Testis (tissue), 5 donors: Measurements from ENCODE around the gene CHM. TPM values are rescaled to one million over a fixed set of nuclear protein-coding genes. Genes with fewer than 3 reads are reported as not detected.

Experiments
- DNase-seq: peaks from one replicate; pipeline ENCODE4 v3.0.0-alpha.2; 2019
- H3K27ac ChIP-seq, 2 donors: fragments of 200-600 bp; sonication (generic); one replicate each; pipeline ENCODE4 v1.5.1; 2019
- H3K27me3 ChIP-seq: fragments of 200-600 bp; sonication (generic); one replicate; pipeline ENCODE4 v1.5.1; 2019
- H3K36me3 ChIP-seq: fragments of 200-600 bp; sonication (generic); one replicate; pipeline ENCODE4 v1.5.1; 2017; ENCODE audit warnings: low read depth; ENCODE audit errors: missing control alignments
- H3K4me1 ChIP-seq: fragments of 200-600 bp; sonication (generic); one replicate; pipeline ENCODE4 v1.5.1; 2019
- H3K4me3 ChIP-seq, 2 donors: fragments of 200-600 bp; sonication (generic); one replicate each; pipeline ENCODE4 v1.5.1; 2017 to 2019
- H3K9me3 ChIP-seq: fragments of 200-600 bp; sonication (generic); one replicate; pipeline ENCODE4 v1.5.1; 2017
- POLR2A ChIP-seq: fragments of 450-650 bp; IDR thresholded peaks from one replicate; pipeline ENCODE4 v1.6.1; 2017; ENCODE audit warnings: antibody characterized with exemption, mild to moderate bottlenecking, moderate library complexity
- WGBS, 2 donors: methylation state at CpG; one replicate each; pipeline ENCODE4 v1.1.5; 2018; 5-methylcytosine and 5-hydroxymethylcytosine counted together
- intact Hi-C: fragments of 100-400 bp; cut with DNase I; formaldehyde crosslinking; loops from one replicate; pipeline ENCODE4 v1.15.1; 2023; ENCODE audit warnings: low total_unique reads
- long read RNA-seq, 2 donors: transcript quantifications; one replicate each; lab custom pipeline, GENCODE V29; 2026
- polyA plus RNA-seq: library from polyadenylated mRNA; stranded (reverse); fragments of 350-450 nt; fragmentation: Illumina TruSeq; extraction: RNeasy Lipid Tissue Mini Kit (QIAGEN cat#74804); gene quantifications from one replicate; pipeline ENCODE4 v1.2.3, GENCODE V29; 2014; ENCODE audit warnings: low read depth, low replicate concordance; ENCODE audit not compliant: insufficient read depth
- total RNA-seq, 2 donors: library from RNA; depleted of rRNA; stranded (reverse); fragments of >200 nt; gene quantifications; one replicate each; pipeline ENCODE4 v1.2.3, GENCODE V29; 2016
- TF ChIP-seq, protein P1 (sequence below), 3 experiments: fragments of 450-650 bp in 2 of 3; fragments of 200-600 bp in 1 of 3; sonication (generic) in 1 of 3; IDR thresholded peaks; one replicate each; pipeline ENCODE4 v1.5.1; 2016 to 2019; ENCODE audit warnings: antibody characterized with exemption in 3 of 3, mild to moderate bottlenecking in 2 of 3, moderate library complexity in 1 of 3

Gene CHM, protein sequence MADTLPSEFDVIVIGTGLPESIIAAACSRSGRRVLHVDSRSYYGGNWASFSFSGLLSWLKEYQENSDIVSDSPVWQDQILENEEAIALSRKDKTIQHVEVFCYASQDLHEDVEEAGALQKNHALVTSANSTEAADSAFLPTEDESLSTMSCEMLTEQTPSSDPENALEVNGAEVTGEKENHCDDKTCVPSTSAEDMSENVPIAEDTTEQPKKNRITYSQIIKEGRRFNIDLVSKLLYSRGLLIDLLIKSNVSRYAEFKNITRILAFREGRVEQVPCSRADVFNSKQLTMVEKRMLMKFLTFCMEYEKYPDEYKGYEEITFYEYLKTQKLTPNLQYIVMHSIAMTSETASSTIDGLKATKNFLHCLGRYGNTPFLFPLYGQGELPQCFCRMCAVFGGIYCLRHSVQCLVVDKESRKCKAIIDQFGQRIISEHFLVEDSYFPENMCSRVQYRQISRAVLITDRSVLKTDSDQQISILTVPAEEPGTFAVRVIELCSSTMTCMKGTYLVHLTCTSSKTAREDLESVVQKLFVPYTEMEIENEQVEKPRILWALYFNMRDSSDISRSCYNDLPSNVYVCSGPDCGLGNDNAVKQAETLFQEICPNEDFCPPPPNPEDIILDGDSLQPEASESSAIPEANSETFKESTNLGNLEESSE
- total RNA-seq = 10 to 100 TPM; 19.0 to 21.9 TPM
- polyA plus RNA-seq = 7.0 TPM
- long read RNA-seq, donor 1, full-length matches to known transcripts = 2 of 2 reads
- long read RNA-seq, donor 1, partial matches to known transcripts = 0 of 2 reads
- long read RNA-seq, donor 1, other reads (novel, unspliced or antisense) = 0 of 2 reads
- long read RNA-seq, donor 2 = 0 reads

DNA sequence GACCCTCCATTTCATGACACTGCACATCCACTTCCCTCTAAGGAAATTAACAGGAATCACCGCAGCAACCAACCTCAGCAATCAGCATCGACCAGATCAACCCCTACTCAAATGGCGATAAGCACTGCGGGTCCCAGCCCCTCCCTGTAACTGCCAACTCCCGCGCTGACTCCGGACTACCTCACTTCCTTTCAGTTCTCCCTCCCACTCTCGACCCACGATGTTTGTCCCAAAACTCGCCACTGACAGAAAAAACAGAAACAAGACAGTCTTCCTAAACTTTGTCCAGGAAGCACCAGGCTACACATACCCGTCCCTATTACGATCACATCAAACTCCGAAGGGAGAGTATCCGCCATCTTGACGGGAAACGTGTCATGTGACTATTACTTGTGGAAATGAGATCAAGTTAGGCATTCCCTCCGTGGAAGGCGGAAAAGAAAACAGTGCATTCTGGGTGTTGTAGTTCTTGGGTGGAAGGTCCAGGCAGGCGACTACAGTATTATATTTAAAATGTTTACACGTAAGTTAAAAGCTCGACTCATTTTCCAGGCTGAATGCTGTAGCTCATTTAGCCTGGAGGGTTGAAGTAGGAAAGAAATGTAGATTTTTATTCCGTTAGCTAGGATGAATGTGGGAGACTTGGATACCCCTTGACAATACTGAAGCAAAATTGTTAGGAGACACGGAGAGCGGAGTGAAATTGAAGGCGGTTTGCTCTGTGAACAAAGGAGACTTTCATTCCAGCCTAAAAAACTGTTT lies at the start of gene CHM:
Gene CHM, minus strand, starts transcription at position 385 of the 762 bp plus-strand sequence. Its CDS starts 26 bp downstream, at position 359.
- H3K9me3 ChIP-seq = no peaks in the 10 kb centered on the region
- WGBS, 2 donors = 1% methylated on average over 25 of the region's 25 CpGs
- intact Hi-C loops = no loop called here
- no peaks in the 10 kb centered on the region for H3K27me3 ChIP-seq
- no peaks in the 10 kb centered on the region for H3K36me3 ChIP-seq
- DNase-seq = peak; percentile 90
- no peaks in the 10 kb centered on the region for H3K4me1 ChIP-seq
- TF ChIP-seq POLR2A = no peak
- TF ChIP-seq, protein P1, sequence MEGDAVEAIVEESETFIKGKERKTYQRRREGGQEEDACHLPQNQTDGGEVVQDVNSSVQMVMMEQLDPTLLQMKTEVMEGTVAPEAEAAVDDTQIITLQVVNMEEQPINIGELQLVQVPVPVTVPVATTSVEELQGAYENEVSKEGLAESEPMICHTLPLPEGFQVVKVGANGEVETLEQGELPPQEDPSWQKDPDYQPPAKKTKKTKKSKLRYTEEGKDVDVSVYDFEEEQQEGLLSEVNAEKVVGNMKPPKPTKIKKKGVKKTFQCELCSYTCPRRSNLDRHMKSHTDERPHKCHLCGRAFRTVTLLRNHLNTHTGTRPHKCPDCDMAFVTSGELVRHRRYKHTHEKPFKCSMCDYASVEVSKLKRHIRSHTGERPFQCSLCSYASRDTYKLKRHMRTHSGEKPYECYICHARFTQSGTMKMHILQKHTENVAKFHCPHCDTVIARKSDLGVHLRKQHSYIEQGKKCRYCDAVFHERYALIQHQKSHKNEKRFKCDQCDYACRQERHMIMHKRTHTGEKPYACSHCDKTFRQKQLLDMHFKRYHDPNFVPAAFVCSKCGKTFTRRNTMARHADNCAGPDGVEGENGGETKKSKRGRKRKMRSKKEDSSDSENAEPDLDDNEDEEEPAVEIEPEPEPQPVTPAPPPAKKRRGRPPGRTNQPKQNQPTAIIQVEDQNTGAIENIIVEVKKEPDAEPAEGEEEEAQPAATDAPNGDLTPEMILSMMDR (IDR thresholded peaks at IDR 0.05) = no peak
- peak within 1 kb of the TSS; percentile 86 to 87 for H3K27ac ChIP-seq
- peak within 1 kb of the TSS; percentile 53 to 66 for H3K4me3 ChIP-seq

DNA sequence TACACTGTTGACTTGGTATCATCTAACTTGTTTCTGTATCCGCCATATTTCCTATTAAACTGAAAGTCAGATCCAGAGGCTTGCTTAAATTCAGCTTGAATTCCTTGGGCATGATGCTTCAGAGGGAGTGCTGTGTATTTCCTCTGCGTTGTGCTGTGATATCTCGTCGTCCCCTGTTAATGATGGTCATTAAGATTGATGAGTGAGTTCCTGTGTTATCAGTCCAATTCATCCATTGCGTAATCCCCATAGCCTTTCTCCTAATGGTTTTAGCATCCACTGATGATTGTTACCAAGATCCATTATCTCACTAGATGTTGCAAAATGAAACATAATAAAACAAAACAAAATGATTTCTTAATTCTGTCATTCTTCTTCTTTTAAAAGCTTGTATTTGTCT lies 31.3 kb upstream of the CHM start:
- H3K4me1 ChIP-seq = no peaks in the 10 kb centered on the region
- H3K4me3 ChIP-seq = no peak overlapping the region
- no peak for TF ChIP-seq POLR2A
- TF ChIP-seq, protein P1 (IDR thresholded peaks at IDR 0.05) = no peak
- no peaks in the 10 kb centered on the region for H3K9me3 ChIP-seq
- no peaks in the 10 kb centered on the region for H3K36me3 ChIP-seq
- 47 to 52% methylated on average over 5 of the region's 5 CpGs for WGBS, 2 donors
- no peak for DNase-seq
- H3K27ac ChIP-seq = no peak overlapping the region
- intact Hi-C loops = no loop called here
- no peaks in the 10 kb centered on the region for H3K27me3 ChIP-seq

DNA sequence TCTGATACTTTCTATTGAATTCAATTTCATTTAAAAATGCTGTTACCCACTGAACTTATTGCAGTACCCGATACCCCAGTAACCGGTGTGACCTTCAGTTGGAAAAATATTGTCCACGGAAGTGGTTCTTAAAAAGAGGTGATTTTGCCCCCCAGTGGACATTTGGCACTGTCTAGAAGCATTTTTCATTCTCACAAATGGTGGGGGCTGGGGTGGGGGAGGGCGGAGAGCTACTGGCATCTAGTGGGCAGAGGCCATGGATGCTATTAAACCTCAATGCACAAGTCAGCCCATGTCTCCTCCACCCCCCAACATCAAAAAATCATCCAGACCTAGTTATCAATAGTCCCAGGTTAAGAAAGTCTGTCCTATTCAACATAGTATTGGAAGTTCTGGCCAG lies 19.6 kb upstream of the CHM start:
- TF ChIP-seq POLR2A = no peak
- TF ChIP-seq, protein P1 (IDR thresholded peaks at IDR 0.05) = no peak
- Histone ChIP-seq H3K27me3 (no peaks in the 10 kb centered on the region), H3K4me3 (no peak overlapping the region), H3K36me3 (no peaks in the 10 kb centered on the region), H3K9me3 (no peaks in the 10 kb centered on the region), H3K27ac (no peak overlapping the region), H3K4me1 (no peaks in the 10 kb centered on the region)
- DNase-seq = no peak
- 22 to 60% methylated on average over 3 to 4 of the region's 4 CpGs for WGBS, 2 donors
- intact Hi-C loops = no loop called here

DNA sequence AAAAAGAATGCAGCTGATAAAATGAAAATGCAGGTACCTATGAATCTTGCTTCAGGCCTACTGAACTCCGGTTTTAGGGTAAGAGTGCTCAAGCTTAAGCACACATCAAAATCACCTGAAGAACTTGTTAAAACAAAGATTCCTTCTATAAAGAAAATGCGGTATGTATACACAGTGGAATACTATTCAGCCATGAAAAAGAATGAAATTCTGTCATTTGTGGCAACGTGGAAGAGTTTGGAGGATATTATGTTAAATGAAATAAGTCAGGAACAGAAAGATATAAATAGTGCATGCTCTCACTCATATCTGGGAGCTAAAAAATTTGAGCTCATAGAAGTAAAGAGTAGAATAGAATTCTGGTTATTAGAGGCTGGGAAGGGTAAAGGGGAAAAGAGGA lies 14.0 kb upstream of the CHM start:
- intact Hi-C loops = no loop called here
- no peaks in the 10 kb centered on the region for H3K36me3 ChIP-seq

More for the DNA sequence above, 14.0 kb upstream of the CHM start:
- no peak for TF ChIP-seq POLR2A
- TF ChIP-seq, protein P1 (IDR thresholded peaks at IDR 0.05) = no peak
- Histone ChIP-seq H3K4me1 (no peaks in the 10 kb centered on the region), H3K27me3 (no peaks in the 10 kb centered on the region), H3K4me3 (no peak overlapping the region), H3K27ac (no peak overlapping the region), H3K9me3 (no peaks in the 10 kb centered on the region)
- DNase-seq = no peak
- 91 to 94% methylated on average over 3 of the region's 3 CpGs for WGBS, 2 donors
